GM18951 (cell line): ENCODE data around the gene BPHL.
"Not testable (repeated sequence)": the region's sequence is repeated elsewhere in the genome, so short reads cannot be mapped to it uniquely, and the experiment has no call there.

Experiments used
- POLR2A ChIP-seq: IDR thresholded peaks from 4 replicates; pipeline ENCODE4 v1.6.1; 2011; ENCODE audit warnings: mild to moderate bottlenecking; ENCODE audit not compliant: insufficient read length, insufficient read depth; ENCODE audit errors: extremely low read depth
- in situ Hi-C: fragments of 300-500 bp; cut with MboI; formaldehyde crosslinking; loops from one replicate; pipeline ENCODE4 v1.12.0; 2022; ENCODE audit warnings: low sequenced_read_pairs, mixed read lengths, inconsistent platforms; ENCODE audit not compliant: unreplicated experiment

Gene BPHL

DNA sequence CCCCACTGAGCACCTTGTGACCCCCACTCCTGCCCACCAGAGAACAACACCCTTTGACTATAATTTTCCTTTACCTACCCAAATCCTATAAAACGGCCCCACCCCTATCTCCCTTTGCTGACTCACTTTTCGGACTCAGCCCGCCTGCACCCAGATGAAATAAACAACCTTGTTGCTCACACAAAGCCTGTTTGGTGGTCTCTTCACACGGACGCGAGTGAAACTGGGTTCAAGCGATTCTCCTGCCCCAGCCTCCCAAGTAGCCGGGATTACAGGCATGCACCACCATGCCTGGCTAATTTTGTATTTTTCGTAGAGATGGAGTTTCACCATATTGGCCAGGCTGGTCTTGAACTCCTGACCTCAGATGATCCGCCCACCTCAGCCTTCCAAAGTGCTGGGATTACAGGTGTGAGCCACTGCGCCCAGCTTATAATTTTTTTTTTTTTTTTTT is 55.2 kb downstream of the BPHL start:
- in situ Hi-C loops: not testable (repeated sequence)

DNA sequence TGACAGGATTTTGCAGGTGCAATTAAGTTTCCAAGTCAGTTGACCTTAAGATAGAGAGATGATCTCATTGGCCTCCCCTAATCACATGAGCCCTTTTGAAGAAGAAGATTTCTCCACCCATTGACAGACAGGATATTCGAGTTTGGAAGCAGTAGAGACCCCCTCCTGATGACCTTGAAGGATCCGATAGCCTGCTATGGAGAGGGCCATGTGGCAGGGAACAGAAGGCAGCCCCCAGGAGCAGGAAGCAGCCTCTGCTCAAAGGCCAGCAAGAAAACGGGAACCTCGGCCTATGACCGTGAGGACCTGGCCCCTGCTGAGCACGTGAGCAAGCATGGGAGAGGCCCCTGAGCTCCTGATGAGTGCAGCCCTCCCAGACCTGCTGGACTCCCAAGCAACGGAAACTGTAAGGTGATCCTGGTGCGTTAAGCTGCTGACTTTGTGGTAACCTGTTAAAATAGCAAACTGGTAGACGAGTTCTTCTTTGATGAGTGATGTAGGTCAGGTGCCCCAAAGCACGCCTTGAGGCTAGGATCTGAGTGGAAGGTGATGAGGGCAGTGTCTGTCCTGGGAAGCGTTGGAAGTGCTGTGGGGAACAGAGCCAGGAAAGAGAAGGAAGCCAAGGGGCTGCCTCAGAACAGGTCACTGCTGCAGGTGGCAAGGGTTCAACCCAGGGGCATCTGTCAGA is 57.3 kb downstream of the BPHL start:
- in situ Hi-C loops: no loop called here
- no peak for TF ChIP-seq POLR2A

DNA sequence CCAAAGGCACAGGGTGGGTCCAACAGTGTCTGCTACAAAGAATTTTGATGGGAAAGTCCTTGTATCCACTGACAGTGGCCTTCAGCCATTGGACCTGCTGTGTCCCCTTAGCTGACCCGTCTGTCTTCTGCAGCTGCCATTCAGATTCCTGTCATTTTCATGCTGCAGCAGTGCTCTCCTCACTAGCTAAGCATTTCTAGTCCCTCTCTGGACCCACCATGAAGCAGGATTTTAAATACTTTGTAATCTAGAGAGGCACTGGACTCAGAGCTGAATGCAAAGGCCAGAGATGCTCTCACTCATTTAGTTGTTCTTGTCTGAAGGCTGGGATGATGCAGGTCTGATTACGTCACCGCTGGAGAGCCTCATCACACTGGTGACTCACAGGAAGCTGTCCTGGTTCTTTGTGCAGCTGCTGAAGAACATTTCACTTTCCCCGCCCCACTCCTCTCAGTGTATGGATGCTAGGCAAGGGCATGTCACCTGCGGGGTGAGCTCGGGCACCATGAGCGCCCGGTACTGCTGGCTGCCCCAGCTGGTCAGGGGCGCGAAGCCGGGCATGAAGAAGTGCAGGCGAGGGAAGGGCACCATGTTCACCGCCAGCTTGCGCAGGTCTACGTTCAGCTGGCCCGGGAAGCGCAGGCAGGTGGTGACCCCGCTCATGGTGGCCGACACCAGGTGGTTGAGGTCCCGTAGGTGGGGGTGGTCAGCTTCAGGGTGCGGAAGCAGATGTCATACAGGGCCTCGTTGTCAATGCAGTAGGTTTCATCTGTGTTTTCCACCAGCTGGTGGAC is 58.2 kb downstream of the BPHL start:
- in situ Hi-C loops: no loop called here
- TF ChIP-seq POLR2A: no peak

DNA sequence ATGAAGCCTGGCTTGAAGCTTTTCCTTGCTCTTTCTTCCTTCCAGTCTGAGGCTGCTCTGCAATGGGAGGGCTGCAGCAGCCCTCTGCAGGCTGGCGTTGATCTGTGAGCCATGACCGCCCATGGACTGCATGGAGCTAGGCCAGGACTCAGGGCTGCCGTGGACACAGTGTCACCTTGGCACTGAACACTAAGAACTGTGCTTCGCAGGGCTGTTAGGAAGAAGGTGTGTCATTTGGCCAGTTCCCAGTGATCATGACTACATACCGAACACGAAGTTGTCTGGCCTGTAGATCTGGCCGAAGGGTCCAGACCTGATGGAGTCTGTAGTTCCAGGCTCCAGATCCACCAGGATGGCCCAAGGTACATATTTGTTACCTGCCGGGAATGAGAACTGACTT is 60.2 kb downstream of the BPHL start:
- in situ Hi-C loops: not testable (repeated sequence)

DNA sequence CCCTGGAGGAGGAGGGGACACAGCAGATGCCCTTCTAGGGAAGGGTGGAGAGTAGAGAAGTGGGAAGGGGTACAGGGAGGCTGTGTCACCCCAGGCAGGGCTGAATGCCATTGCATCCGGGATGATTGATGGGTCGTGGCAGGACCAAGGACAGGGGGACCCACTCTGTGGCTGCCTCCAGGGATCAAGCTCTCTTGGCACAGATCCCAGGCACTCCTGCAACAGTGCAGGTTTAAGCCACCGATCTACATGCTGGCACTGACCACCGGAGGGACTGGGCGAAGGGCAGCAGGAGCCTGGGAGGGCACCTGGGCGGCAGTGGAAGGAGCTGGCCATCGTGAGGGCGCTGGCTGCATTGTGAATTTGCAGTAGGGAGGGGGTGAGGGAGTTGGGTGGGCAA is 61.4 kb downstream of the BPHL start:
- in situ Hi-C loops: not testable (repeated sequence)

DNA sequence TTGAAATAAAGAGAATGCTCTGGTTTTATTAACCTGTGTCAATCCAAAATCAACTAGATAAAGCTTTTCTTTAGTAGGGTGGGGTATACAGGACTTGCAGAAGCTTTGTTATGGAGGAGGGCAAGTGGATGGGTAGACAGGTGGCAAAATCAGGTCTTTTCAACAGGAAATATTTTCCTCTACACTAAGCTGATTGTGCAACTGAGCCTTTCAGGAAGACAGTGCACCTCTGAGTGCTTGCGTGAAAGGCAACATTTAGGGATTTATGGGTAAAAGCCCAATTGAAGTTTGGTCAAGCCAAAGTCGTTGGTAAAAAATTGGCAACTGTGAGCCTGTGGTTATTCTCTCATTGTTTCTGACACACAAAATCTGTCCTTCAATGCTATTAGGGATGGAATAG is 62.6 kb downstream of the BPHL start:
- in situ Hi-C loops: no loop called here
- TF ChIP-seq POLR2A: no peak

DNA sequence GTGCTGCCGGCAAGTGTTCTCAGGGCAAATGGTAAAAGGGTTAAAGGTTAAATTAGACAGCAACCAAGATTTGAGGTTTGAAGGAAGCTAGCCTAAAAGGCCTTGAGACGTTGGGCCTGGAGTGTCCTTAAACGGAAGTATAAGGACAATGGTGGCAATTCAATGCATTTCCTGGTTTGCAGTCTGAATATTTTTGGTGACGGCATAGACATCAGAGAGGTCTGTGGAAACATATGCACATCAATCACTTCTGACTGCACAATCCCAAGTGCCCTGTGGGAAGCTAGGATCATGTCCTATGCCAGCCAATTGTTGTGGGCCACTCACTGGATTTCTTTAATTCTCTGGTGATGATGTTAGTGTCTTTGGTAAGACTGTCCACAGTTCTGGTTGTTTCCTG is 64.6 kb downstream of the BPHL start:
- in situ Hi-C loops: no loop called here
- no peak for TF ChIP-seq POLR2A

DNA sequence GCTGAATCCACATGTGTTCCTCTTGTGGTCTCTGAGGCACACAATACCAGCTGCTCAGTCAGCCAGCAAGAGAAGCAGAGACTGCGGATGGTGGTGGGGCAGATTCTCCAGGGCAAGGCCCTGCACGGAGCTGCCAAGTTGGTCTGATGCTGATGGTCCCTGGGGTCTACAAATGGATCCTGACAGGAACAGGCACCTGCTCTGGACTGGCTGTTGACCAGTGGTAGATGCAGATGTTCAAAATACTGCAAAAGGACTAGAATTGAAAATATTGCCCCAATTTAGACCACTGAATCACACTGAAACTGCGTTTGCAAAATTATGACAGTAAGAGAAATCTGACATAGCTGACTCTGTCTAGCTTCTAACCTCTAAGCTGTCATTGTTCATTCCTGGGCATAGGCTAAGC is 68.5 kb downstream of the BPHL start:
- in situ Hi-C loops: no loop called here
- TF ChIP-seq POLR2A: no peak

DNA sequence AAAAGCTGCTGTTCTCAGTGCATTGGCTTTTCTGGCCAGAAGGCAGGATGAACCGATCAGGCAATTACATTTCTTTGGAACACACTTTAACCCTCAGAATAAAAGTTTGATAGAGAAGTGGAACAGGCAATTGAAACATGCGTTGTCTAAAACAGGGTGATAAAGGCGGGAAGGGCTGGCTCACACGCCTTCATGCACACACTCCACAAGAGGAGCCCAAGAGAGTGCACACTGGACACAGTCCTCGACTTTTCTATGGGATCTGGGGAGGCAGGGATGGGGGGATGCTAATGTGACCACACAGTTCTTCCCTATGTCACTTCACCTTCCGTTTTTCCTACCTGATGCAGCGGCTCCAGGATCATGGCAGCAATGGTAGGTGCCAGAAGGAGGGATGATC is 69.8 kb downstream of the BPHL start:
- in situ Hi-C loops: no loop called here

DNA sequence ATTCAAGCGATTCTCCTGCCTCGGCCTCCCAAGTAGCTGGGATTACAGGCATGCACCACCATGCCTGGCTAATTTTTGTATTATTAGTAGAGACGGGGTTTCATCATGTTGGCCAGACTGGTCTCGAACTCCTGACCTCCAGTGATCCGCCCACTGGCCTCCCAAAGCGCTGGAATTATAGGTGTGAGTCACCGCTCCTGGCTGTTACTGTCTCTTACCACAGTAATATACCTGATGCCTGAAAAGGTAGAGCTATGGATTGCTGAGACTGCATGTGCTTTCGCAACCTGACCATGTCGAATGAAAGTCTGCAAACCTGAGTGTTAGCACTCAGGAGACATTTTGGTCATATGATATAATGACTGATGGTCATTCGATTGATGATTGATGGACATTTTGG is 70.7 kb downstream of the BPHL start:
- in situ Hi-C loops: not testable (repeated sequence)

More for the DNA sequence above, 69.8 kb downstream of the BPHL start:
- TF ChIP-seq POLR2A: no peak

DNA sequence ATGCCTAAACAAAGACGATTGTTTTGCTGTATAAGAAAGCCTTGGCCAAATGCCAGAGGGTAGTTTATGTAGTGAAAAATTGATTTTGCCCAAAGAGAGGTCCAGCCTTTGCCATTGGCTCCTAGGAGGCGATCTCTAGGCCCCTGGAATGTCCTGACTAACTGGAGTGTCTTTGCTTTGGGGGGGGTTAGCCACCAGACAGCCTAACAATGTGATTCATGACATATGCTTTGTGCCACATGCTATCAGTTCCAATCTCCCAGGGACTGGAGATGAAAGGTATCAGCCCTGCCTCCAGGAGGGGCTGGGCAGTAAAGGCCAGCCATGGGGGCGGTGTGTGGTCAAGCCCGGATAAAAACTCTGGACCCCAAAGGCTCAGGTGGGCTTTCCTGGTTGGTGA is 71.5 kb downstream of the BPHL start:
- in situ Hi-C loops: no loop called here
- no peak for TF ChIP-seq POLR2A

DNA sequence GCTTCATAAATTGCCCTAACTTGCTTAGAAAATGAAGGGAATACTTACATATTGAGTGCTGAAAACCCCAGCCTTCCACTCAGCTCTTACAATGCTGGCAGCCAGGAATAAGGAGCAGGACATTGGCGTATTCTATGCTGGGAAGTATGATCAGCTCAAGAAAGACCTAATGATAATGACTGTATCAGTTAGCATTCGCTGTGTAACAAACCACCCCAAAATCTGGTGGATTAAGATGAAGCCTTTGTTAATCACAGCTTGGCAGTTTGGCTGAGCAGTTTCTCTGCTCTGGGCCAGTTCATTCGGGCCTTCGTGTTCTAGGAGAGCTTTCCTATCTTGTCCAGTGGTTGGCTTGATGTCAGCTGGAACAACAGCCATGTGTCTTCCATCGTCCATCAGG is 72.3 kb downstream of the BPHL start:
- TF ChIP-seq POLR2A: no peak

DNA sequence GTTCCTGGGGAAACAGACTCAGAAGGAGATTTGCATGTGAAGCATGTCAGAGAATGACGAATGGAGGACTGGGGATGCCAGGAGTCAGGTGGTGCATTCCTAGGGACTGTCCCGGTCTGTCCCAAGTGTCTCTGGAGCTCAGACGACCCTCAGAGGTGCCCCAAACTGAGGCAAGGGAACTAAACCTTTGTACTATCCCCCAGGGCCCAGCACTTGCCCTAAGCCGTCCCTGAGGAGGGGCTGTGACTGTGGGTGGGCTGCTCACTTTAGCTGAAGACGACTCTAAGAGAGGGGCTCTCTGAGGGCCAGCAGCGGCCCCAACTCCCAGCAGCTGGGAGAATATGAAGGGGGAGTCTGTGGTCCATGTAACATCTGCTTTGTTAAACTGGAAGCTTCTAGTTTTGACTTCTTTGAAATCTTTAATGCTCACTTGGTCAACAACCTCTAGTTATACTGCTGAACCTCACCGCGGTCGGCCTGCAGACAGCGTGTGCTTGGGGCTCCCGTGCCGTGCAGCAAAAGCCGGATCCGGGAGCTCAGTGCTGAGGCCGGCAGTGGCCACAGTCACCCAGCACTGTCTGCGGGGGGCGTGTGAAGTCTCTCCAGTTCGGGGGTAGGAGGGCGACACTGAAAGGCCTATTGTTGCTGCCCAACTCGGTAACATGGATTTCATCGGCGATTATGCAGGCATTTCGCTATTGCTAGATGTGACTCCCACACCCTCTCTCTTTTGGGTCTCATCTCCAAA is 74.8 kb downstream of the BPHL start:
- TF ChIP-seq POLR2A: no peak
- in situ Hi-C loops: no loop called here

More for the DNA sequence above, 72.3 kb downstream of the BPHL start:
- in situ Hi-C loops: no loop called here
